NB4 (cell line): ENCODE results near the gene CKAP5.

ENCODE experiments used
- DNase-seq: peaks from one replicate; pipeline ENCODE4 v3.0.0; 2010; ENCODE audit warnings: low read depth
- H3K4me3 ChIP-seq: one replicate; pipeline ENCODE4 v1.5.1; 2011; ENCODE audit warnings: mild to moderate bottlenecking, low read depth, low read length, moderate library complexity
- MAX ChIP-seq: IDR thresholded peaks from 2 replicates; pipeline ENCODE4 v1.6.1; 2011; ENCODE audit warnings: low read depth, low read length
- MYC ChIP-seq: IDR thresholded peaks from 2 replicates; pipeline ENCODE4 v1.6.1; 2011; ENCODE audit warnings: low read depth, low read length
- POLR2A ChIP-seq: IDR thresholded peaks from 2 replicates; pipeline ENCODE4 v1.6.1; 2011; ENCODE audit warnings: mild to moderate bottlenecking; ENCODE audit not compliant: insufficient read length; ENCODE audit errors: extremely low read depth
- TF ChIP-seq, protein P1 (sequence below): IDR thresholded peaks from one replicate; pipeline ENCODE4 v1.5.1; 2012; ENCODE audit warnings: low read depth, low read length

The CKAP5 gene

GRCh38 chr11:46850829-46851380, 4.8 kb upstream of the CKAP5 start:
- DNase-seq = no peak
- H3K4me3 ChIP-seq = no peak overlapping the region
- TF ChIP-seq, protein P1, sequence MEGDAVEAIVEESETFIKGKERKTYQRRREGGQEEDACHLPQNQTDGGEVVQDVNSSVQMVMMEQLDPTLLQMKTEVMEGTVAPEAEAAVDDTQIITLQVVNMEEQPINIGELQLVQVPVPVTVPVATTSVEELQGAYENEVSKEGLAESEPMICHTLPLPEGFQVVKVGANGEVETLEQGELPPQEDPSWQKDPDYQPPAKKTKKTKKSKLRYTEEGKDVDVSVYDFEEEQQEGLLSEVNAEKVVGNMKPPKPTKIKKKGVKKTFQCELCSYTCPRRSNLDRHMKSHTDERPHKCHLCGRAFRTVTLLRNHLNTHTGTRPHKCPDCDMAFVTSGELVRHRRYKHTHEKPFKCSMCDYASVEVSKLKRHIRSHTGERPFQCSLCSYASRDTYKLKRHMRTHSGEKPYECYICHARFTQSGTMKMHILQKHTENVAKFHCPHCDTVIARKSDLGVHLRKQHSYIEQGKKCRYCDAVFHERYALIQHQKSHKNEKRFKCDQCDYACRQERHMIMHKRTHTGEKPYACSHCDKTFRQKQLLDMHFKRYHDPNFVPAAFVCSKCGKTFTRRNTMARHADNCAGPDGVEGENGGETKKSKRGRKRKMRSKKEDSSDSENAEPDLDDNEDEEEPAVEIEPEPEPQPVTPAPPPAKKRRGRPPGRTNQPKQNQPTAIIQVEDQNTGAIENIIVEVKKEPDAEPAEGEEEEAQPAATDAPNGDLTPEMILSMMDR = no peak
- TF ChIP-seq MAX = no peak
- TF ChIP-seq MYC = no peak

DNA sequence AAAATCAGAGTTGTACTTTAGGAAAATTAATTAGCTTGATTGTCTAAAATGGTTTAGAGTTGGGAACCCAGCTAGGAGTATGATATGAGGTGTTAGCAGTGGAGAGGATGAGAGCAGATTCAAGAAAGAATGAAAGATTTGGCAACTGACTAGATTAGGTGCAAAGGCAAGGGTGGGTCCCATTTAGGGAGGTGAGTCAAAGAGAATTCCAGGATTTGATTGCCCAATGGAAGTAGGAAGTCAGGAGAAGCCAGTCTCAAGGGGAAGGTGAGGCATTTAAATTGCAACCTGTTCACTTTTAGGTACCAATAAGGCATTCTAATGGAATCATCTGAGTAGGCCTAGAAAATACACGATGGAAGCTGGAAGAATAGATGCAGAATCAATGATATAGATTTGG, 3.6 kb upstream of the CKAP5 start:
- TF ChIP-seq, protein P1 = no peak
- TF ChIP-seq MYC (no peak), POLR2A (no peak), MAX (no peak)
- no peak for DNase-seq
- no peak overlapping the region for H3K4me3 ChIP-seq

GRCh38 chr11:46846510-46846830, 390 bp upstream of the CKAP5 start:
- no peak for DNase-seq
- H3K4me3 ChIP-seq = peak overlapping the region; percentile 98
- TF ChIP-seq, protein P1 = no peak
- TF ChIP-seq MYC (no peak), POLR2A (no peak), MAX (no peak)

DNA sequence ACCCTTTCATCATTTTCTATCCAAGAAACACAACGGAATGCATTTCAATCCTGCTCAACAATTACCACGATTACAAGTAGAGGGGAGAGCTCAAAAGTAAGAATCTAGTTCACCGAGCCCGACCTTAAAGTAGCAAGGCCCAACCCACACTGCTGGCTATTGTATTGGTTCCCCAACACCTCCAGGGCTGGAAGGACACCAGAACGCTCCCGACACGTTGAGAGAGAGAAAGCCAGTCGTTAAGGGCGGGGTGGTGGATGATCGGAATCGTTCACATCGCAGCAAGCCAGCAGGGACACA, 690 bp downstream of the CKAP5 start:
- TF ChIP-seq MAX (no peak), MYC (no peak), POLR2A (no peak)
- TF ChIP-seq, protein P1 = no peak

GRCh38 chr11:46840116-46840515, 6.0 kb downstream of the CKAP5 start:
- DNase-seq = no peak
- no peak for TF ChIP-seq POLR2A
- TF ChIP-seq, protein P1 = no peak
- no peak for TF ChIP-seq MAX
- TF ChIP-seq MYC = no peak
- H3K4me3 ChIP-seq = no peak overlapping the region

More for the DNA sequence above, 690 bp downstream of the CKAP5 start:
- no peak for DNase-seq
- H3K4me3 ChIP-seq = peak overlapping the region; percentile 98

DNA sequence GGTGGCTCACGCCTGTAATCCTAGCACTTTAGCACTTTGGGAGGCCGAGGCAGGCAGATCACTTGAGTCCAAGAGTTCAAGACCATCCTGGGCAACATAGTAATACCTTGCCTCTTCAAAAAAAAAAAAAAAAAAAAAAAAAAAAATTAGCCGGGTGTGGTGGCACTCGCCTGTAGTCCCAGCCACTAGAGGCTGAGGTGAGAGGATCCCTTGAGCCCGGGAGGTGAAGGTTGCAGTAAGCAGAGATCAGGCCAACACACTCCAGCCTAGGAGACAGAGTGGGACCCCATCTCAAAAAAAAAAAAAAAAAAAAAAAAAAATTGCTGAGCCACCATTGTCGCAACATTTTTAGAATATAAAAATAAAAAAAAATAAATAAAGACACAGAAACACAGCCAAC, 7.6 kb downstream of the CKAP5 start:
- TF ChIP-seq, protein P1 = no peak
- no peak for DNase-seq
- no peak overlapping the region for H3K4me3 ChIP-seq
